Kidney epithelial cell (primary cell): Measurements from ENCODE around the gene LRP2. TPM values are rescaled to one million over a fixed set of nuclear protein-coding genes. Genes with fewer than 3 reads are reported as not detected.

Experiments used
- DNase-seq: peaks from one replicate; pipeline ENCODE4 v3.0.0-alpha.2; 2010; ENCODE audit warnings: low read depth
- H3K27me3 ChIP-seq: 2 replicates; pipeline ENCODE4 v1.6.0; 2011; ENCODE audit warnings: low read length; ENCODE audit not compliant: control insufficient read depth, insufficient read depth
- H3K36me3 ChIP-seq: 2 replicates; pipeline ENCODE4 v1.5.1; 2011; ENCODE audit warnings: low read length; ENCODE audit not compliant: control insufficient read depth, insufficient read depth
- H3K4me3 ChIP-seq: 2 replicates; pipeline ENCODE4 v1.5.1; 2011; ENCODE audit warnings: low read depth, mild to moderate bottlenecking, control low read depth, low read length
- total RNA-seq: library from RNA; depleted of rRNA; stranded (reverse); fragments of >200 nt; gene quantifications from 2 replicates; pipeline ENCODE4 v1.2.3, GENCODE V29; 2015
- TF ChIP-seq, protein P1 (sequence below): IDR thresholded peaks from 2 replicates; pipeline ENCODE4 v1.5.1; 2011; ENCODE audit warnings: mild to moderate bottlenecking, moderate library complexity, low read length, control low read depth, inconsistent platforms; ENCODE audit not compliant: insufficient read depth, poor library complexity, severe bottlenecking

The LRP2 gene
- total RNA-seq, 1 donor from 2014 or later = 1.4 TPM

- TF ChIP-seq, protein P1, sequence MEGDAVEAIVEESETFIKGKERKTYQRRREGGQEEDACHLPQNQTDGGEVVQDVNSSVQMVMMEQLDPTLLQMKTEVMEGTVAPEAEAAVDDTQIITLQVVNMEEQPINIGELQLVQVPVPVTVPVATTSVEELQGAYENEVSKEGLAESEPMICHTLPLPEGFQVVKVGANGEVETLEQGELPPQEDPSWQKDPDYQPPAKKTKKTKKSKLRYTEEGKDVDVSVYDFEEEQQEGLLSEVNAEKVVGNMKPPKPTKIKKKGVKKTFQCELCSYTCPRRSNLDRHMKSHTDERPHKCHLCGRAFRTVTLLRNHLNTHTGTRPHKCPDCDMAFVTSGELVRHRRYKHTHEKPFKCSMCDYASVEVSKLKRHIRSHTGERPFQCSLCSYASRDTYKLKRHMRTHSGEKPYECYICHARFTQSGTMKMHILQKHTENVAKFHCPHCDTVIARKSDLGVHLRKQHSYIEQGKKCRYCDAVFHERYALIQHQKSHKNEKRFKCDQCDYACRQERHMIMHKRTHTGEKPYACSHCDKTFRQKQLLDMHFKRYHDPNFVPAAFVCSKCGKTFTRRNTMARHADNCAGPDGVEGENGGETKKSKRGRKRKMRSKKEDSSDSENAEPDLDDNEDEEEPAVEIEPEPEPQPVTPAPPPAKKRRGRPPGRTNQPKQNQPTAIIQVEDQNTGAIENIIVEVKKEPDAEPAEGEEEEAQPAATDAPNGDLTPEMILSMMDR = no peak
- Histone ChIP-seq H3K36me3 (no peaks in the 10 kb centered on the region), H3K27me3 (no peaks in the 10 kb centered on the region), H3K4me3 (no peak overlapping the region)
- no peak for DNase-seq
These were observed 190.1 kb downstream of the LRP2 start for GRCh38 chr2:169172151-169172735.

DNA sequence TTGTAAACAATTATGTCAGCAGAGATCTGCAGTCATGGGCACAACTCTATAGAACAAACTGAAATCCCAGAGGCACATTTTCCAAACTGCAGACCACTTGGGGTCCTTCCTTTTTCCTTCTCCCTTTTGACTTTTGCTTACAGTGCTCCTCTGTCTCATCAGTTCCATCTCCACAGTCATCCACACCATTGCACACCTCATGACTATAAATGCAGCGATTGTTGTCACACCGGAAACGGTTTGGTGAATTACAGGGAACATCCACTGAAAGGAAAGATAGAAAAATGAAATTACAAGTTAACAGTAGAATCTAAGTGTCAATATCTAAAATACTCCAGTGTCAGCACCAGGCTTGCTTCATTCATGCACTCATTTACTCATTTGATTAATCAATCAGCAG, 196.5 kb downstream of the LRP2 start:
- DNase-seq = no peak
- Histone ChIP-seq H3K4me3 (no peak overlapping the region), H3K27me3 (no peaks in the 10 kb centered on the region), H3K36me3 (no peaks in the 10 kb centered on the region)
- TF ChIP-seq, protein P1 = no peak

- no peak for DNase-seq
- TF ChIP-seq, protein P1 = no peak
- Histone ChIP-seq H3K36me3 (no peaks in the 10 kb centered on the region), H3K27me3 (no peaks in the 10 kb centered on the region), H3K4me3 (no peak overlapping the region)
These were observed 198.0 kb downstream of the LRP2 start for GRCh38 chr2:169164311-169164710.

DNA sequence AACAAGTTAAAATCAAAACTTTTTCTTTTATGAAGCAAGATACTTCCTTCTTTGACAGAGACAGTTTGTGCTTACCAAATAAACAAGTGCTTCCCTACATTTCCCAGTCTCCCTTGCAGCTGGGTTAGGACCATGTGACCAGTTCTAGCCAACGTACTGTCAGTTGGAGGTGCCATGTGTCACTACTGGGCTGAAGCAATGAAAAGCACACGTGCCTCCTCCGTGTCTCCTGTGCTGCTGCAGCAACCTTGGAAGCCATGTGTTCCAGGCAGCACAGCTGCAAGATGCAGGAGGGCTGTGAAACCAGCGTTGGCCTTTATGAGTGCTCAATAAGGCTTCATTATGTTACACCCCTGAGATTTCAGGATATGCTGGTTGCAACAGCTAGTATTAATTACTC, 199.7 kb downstream of the LRP2 start:
- DNase-seq = no peak
- Histone ChIP-seq H3K4me3 (no peak overlapping the region), H3K27me3 (no peaks in the 10 kb centered on the region), H3K36me3 (no peaks in the 10 kb centered on the region)
- TF ChIP-seq, protein P1 = no peak

- H3K27me3 ChIP-seq = no peaks in the 10 kb centered on the region
- no peak for DNase-seq
- TF ChIP-seq, protein P1 = no peak
- no peak overlapping the region for H3K4me3 ChIP-seq
- H3K36me3 ChIP-seq = no peaks in the 10 kb centered on the region
These were observed 201.3 kb downstream of the LRP2 start for GRCh38 chr2:169160926-169161481.

DNA sequence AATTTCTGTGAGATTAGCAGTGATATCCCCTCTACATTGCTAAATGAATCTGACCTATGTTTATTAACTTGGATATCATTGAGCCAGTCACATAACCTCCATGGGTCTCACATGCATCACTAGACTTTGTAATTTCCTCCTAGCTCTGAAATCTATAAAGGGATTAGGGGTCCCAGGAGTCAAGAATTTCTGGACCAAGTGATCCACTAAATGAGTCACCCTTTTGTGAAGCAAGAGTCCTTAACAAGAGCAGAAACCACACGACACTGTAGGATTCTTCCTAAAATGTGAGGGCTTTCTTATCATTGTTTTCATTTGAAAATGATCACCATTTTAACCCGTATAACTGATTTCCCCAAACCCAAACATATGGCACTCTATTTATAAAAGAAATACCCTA, 202.6 kb downstream of the LRP2 start:
- DNase-seq = no peak

More for the DNA sequence above, 202.6 kb downstream of the LRP2 start:
- TF ChIP-seq, protein P1 = no peak
- Histone ChIP-seq H3K4me3 (no peak overlapping the region), H3K36me3 (no peaks in the 10 kb centered on the region), H3K27me3 (no peaks in the 10 kb centered on the region)
